Measurements from ENCODE around the gene RAI1.
A peak's percentile ranks its signal among the peaks of the same experiment; 100 is the strongest.

- peak in 1 of 2 donors; percentile 51 for TF ChIP-seq CTCF (IDR thresholded peaks at IDR 0.05)
- TF ChIP-seq POLR2AphosphoS5 (IDR thresholded peaks at IDR 0.05) = no peak
- no peak for TF ChIP-seq POLR2A (IDR thresholded peaks at IDR 0.05)
These were observed 48.5 kb downstream of the RAI1 start for GRCh38 chr17:17729620-17730249.

All from suprapubic skin (tissue), 4 donors.